ENCODE data around the gene MGAT3.

The MGAT3 gene

DNA sequence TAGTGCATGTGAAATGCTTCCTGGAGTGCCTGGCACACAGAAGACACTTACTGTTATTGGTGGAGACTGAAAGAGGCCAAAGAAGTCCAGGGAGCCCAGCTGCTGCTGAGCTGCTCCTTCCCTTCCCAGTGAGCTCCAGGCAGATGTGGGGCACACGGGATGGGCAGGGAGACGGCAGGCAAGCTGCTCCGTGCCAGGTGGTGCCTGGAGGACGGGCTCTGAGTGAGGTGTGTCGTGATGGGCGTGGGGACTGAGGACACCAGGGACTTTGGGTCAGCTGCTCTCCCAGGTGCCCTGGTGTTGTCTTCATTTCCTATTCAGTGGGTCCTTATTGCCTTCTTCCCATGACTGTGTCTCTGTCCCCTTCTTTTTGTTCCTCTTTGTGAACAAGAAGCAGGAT, 37.7 kb upstream of the MGAT3 start:
- no peaks in the 10 kb centered on the region for H3K27me3 ChIP-seq (ENCODE audit: low read length)
- H3F3A ChIP-seq (ENCODE audit: insufficient read depth) = no peaks in the 10 kb centered on the region
- TF ChIP-seq, protein P1, sequence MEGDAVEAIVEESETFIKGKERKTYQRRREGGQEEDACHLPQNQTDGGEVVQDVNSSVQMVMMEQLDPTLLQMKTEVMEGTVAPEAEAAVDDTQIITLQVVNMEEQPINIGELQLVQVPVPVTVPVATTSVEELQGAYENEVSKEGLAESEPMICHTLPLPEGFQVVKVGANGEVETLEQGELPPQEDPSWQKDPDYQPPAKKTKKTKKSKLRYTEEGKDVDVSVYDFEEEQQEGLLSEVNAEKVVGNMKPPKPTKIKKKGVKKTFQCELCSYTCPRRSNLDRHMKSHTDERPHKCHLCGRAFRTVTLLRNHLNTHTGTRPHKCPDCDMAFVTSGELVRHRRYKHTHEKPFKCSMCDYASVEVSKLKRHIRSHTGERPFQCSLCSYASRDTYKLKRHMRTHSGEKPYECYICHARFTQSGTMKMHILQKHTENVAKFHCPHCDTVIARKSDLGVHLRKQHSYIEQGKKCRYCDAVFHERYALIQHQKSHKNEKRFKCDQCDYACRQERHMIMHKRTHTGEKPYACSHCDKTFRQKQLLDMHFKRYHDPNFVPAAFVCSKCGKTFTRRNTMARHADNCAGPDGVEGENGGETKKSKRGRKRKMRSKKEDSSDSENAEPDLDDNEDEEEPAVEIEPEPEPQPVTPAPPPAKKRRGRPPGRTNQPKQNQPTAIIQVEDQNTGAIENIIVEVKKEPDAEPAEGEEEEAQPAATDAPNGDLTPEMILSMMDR (IDR thresholded peaks at IDR 0.05; ENCODE audit: insufficient read depth, low read length, poor library complexity, severe bottlenecking) = no peak
- TF ChIP-seq EZH2phosphoT487 (conservative IDR thresholded peaks at IDR 0.05; ENCODE audit: low read length) = no peak
- no peaks in the 10 kb centered on the region for H4K20me1 ChIP-seq (ENCODE audit: low read depth, low read length)
- no peaks in the 10 kb centered on the region for H3K79me2 ChIP-seq (ENCODE audit: insufficient read depth, low read length)
- H3K36me3 ChIP-seq (ENCODE audit: low read length) = peaks cover 3% of the 10 kb centered on the region; the same call in 1 of the 2 replicates
- H3K9me2 ChIP-seq (replicated peaks; ENCODE audit: insufficient read depth, low read length) = no peaks in the 10 kb centered on the region
- no peak overlapping the region for H2AFZ ChIP-seq (ENCODE audit: low read depth, low read length, severe bottlenecking)
- no peaks in the 10 kb centered on the region for H3K9me3 ChIP-seq (ENCODE audit: insufficient read depth, low read length)
- H3K27ac ChIP-seq (ENCODE audit: low read depth, low read length) = no peak overlapping the region
- no peak overlapping the region for H3K4me2 ChIP-seq (ENCODE audit: low read depth, low read length, poor library complexity, severe bottlenecking)
- no peak overlapping the region for H3K4me3 ChIP-seq (ENCODE audit: insufficient read depth, low read length, poor library complexity, severe bottlenecking)
- no peak overlapping the region for H3K9ac ChIP-seq (ENCODE audit: low read length)

DNA sequence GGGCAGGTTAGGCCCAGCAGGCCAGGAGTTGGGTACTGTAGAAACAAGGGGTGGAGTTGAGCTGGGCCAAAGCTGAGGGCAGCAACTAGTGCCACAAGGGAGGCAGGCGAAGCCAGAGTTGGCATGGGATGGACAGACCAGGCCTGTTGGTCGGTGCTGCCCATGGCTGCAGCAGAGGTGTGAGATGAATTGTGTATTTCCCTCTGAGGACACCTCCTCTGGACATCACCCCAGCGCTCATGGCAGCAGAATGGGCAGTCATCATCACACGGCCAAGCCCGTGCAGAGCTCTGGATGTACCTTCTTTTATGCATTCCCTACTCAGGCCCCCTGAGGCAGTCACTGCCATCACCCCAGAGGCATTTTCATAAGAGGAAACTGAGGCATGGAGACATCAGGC, 36.9 kb upstream of the MGAT3 start:
- Histone ChIP-seq H3K79me2 (ENCODE audit: insufficient read depth, low read length) (no peaks in the 10 kb centered on the region), H3K4me3 (ENCODE audit: insufficient read depth, low read length, poor library complexity, severe bottlenecking) (no peak overlapping the region), H2AFZ (ENCODE audit: low read depth, low read length, severe bottlenecking) (no peak overlapping the region), H4K20me1 (ENCODE audit: low read depth, low read length) (no peaks in the 10 kb centered on the region), H3K27me3 (ENCODE audit: low read length) (no peaks in the 10 kb centered on the region), H3F3A (ENCODE audit: insufficient read depth) (no peaks in the 10 kb centered on the region), H3K9me3 (ENCODE audit: insufficient read depth, low read length) (no peaks in the 10 kb centered on the region), H3K36me3 (ENCODE audit: low read length) (peaks cover 3% of the 10 kb centered on the region; the same call in 1 of the 2 replicates), H3K4me2 (ENCODE audit: low read depth, low read length, poor library complexity, severe bottlenecking) (no peak overlapping the region), H3K9me2 (replicated peaks; ENCODE audit: insufficient read depth, low read length) (no peaks in the 10 kb centered on the region), H3K27ac (ENCODE audit: low read depth, low read length) (no peak overlapping the region), H3K9ac (ENCODE audit: low read length) (no peak overlapping the region)
- TF ChIP-seq, protein P1 (IDR thresholded peaks at IDR 0.05; ENCODE audit: insufficient read depth, low read length, poor library complexity, severe bottlenecking) = no peak
- TF ChIP-seq EZH2phosphoT487 (conservative IDR thresholded peaks at IDR 0.05; ENCODE audit: low read length) = no peak

DNA sequence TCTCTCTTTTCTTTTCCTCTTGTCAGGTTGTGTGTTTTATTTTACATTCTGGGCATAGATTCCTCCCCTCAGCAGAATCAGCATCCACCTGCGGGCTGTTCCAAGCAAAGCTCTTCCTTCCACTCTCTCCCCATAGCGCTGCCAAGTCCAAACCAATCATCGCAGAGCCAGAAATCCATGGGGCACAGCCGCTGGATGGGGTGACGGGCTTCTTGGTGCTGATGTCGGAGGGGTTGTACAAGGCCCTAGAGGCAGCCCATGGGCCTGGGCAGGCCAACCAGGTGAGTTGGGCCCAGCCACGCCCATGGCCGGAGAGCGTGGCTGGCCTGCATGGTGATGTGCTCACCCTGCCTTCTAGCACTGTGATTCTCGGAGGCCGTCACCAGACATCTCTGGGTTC, 35.1 kb upstream of the MGAT3 start:
- H3K9ac ChIP-seq (ENCODE audit: low read length) = no peak overlapping the region
- no peak overlapping the region for H3K4me3 ChIP-seq (ENCODE audit: insufficient read depth, low read length, poor library complexity, severe bottlenecking)
- TF ChIP-seq, protein P1 (IDR thresholded peaks at IDR 0.05; ENCODE audit: insufficient read depth, low read length, poor library complexity, severe bottlenecking) = no peak
- TF ChIP-seq EZH2phosphoT487 (conservative IDR thresholded peaks at IDR 0.05; ENCODE audit: low read length) = no peak
- H3K79me2 ChIP-seq (ENCODE audit: insufficient read depth, low read length) = no peaks in the 10 kb centered on the region
- H3K36me3 ChIP-seq (ENCODE audit: low read length) = peaks cover 3% of the 10 kb centered on the region; the same call in 1 of the 2 replicates
- H4K20me1 ChIP-seq (ENCODE audit: low read depth, low read length) = no peaks in the 10 kb centered on the region
- H3K4me2 ChIP-seq (ENCODE audit: low read depth, low read length, poor library complexity, severe bottlenecking) = no peak overlapping the region
- H3K27me3 ChIP-seq (ENCODE audit: low read length) = no peaks in the 10 kb centered on the region
- no peaks in the 10 kb centered on the region for H3K9me3 ChIP-seq (ENCODE audit: insufficient read depth, low read length)
- H3F3A ChIP-seq (ENCODE audit: insufficient read depth) = no peaks in the 10 kb centered on the region
- H3K9me2 ChIP-seq (replicated peaks; ENCODE audit: insufficient read depth, low read length) = no peaks in the 10 kb centered on the region
- H3K27ac ChIP-seq (ENCODE audit: low read depth, low read length) = no peak overlapping the region
- no peak overlapping the region for H2AFZ ChIP-seq (ENCODE audit: low read depth, low read length, severe bottlenecking)

All from SU-DHL-6 (cell line).